Measurements from ENCODE around the gene CEL. TPM values are rescaled to one million over a fixed set of nuclear protein-coding genes. Genes with fewer than 3 reads are reported as not detected.

The CEL gene
- total RNA-seq, 2 experiments from 2014 or later: 1.7 to 1.9 TPM

GRCh38 chr9:133106511-133107244 is 44.9 kb downstream of the CEL start:
- Mint-ChIP-seq H3K4me3 (no peak overlapping the region), H3K36me3 (peaks cover 34% of the 10 kb centered on the region), H3K4me1 (no peaks in the 10 kb centered on the region), H3K9me3 (ENCODE audit: low read depth) (no peaks in the 10 kb centered on the region), H3K27ac (no peak overlapping the region), H3K27me3 (no peaks in the 10 kb centered on the region)
- ATAC-seq (no peak), DNase-seq (no peak)
- CTCF ChIA-PET: interaction anchor here (1.1 to 25.4 kb wide), 2 partner anchors 10 to 40 kb away, joined by 3 to 505 read pairs; no protein-coding TSS in a partner anchor

- H3K27me3 Mint-ChIP-seq: no peaks in the 10 kb centered on the region
- no peaks in the 10 kb centered on the region for H3K9me3 Mint-ChIP-seq (ENCODE audit: low read depth)
- CTCF ChIA-PET: interaction anchor here (0.6 to 25.4 kb wide), 4 partner anchors 11 to 63 kb away, joined by 3 to 505 read pairs (median 4); no protein-coding TSS in a partner anchor
- H3K27ac Mint-ChIP-seq: no peak overlapping the region
- H3K36me3 Mint-ChIP-seq: peaks cover 29% of the 10 kb centered on the region
- H3K4me3 Mint-ChIP-seq: no peak overlapping the region
- DNase-seq (no peak), ATAC-seq (no peak)
- H3K4me1 Mint-ChIP-seq: peaks cover 1% of the 10 kb centered on the region
Observed at GRCh38 chr9:133107245-133107722, 45.5 kb downstream of the CEL start.

- CTCF ChIA-PET: interaction anchor here (0.6 to 25.4 kb wide), 4 partner anchors 12 to 62 kb away, joined by 3 to 505 read pairs (median 4); no protein-coding TSS in a partner anchor
- no peak for DNase-seq
- no peaks in the 10 kb centered on the region for H3K9me3 Mint-ChIP-seq (ENCODE audit: low read depth)
- no peaks in the 10 kb centered on the region for H3K27me3 Mint-ChIP-seq
- peaks cover 24% of the 10 kb centered on the region for H3K36me3 Mint-ChIP-seq
- no peak for ATAC-seq
- peaks cover 10% of the 10 kb centered on the region for H3K4me1 Mint-ChIP-seq
- no peak overlapping the region for H3K4me3 Mint-ChIP-seq
- no peak overlapping the region for H3K27ac Mint-ChIP-seq
Observed at GRCh38 chr9:133107961-133108793, 46.4 kb downstream of the CEL start.

- no peaks in the 10 kb centered on the region for H3K27me3 Mint-ChIP-seq
- H3K36me3 Mint-ChIP-seq: peaks cover 24% of the 10 kb centered on the region
- no peaks in the 10 kb centered on the region for H3K9me3 Mint-ChIP-seq (ENCODE audit: low read depth)
- no peak for DNase-seq
- CTCF ChIA-PET: interaction anchor here (1.1 to 25.4 kb wide), 2 partner anchors 38 to 77 kb away, joined by 3 to 505 read pairs; no protein-coding TSS in a partner anchor
- H3K27ac Mint-ChIP-seq: no peak overlapping the region
- ATAC-seq: no peak
- H3K4me3 Mint-ChIP-seq: no peak overlapping the region
- H3K4me1 Mint-ChIP-seq: peaks cover 19% of the 10 kb centered on the region
Observed at GRCh38 chr9:133108794-133109641, 47.2 kb downstream of the CEL start.

GRCh38 chr9:133109931-133110650 is 48.3 kb downstream of the CEL start:
- CTCF ChIA-PET: interaction anchor here (1.1 to 25.4 kb wide), 4 partner anchors 13 to 88 kb away, joined by 3 to 505 read pairs (median 4); no protein-coding TSS in a partner anchor
- peaks cover 29% of the 10 kb centered on the region for H3K4me1 Mint-ChIP-seq
- no peak overlapping the region for H3K4me3 Mint-ChIP-seq
- DNase-seq (no peak), ATAC-seq (no peak)
- H3K9me3 Mint-ChIP-seq (ENCODE audit: low read depth): no peaks in the 10 kb centered on the region
- peak overlapping the region; percentile 43 for H3K27ac Mint-ChIP-seq
- no peaks in the 10 kb centered on the region for H3K27me3 Mint-ChIP-seq
- peaks cover 24% of the 10 kb centered on the region for H3K36me3 Mint-ChIP-seq

- no peak for ATAC-seq
- DNase-seq: no peak
- no peak overlapping the region for H3K4me3 Mint-ChIP-seq
- no peaks in the 10 kb centered on the region for H3K27me3 Mint-ChIP-seq
- CTCF ChIA-PET: interaction anchor here (5.6 to 25.4 kb wide), 2 partner anchors 9 to 35 kb away, joined by 29 to 505 read pairs; no protein-coding TSS in a partner anchor
- H3K9me3 Mint-ChIP-seq (ENCODE audit: low read depth): no peaks in the 10 kb centered on the region
- H3K36me3 Mint-ChIP-seq: peaks cover 18% of the 10 kb centered on the region
- peaks cover 49% of the 10 kb centered on the region for H3K4me1 Mint-ChIP-seq
- no peak overlapping the region for H3K27ac Mint-ChIP-seq
Observed at GRCh38 chr9:133111808-133112662, 50.3 kb downstream of the CEL start.

GRCh38 chr9:133112663-133113026 is 50.9 kb downstream of the CEL start:
- H3K27ac Mint-ChIP-seq: peak overlapping the region; percentile 75
- ATAC-seq (no peak), DNase-seq (peak; percentile 52)
- no peaks in the 10 kb centered on the region for H3K27me3 Mint-ChIP-seq
- no peak overlapping the region for H3K4me3 Mint-ChIP-seq
- H3K36me3 Mint-ChIP-seq: peaks cover 16% of the 10 kb centered on the region
- CTCF ChIA-PET: interaction anchor here (1.1 to 25.4 kb wide), 3 partner anchors 10 to 65 kb away, joined by 3 to 505 read pairs (median 29); no protein-coding TSS in a partner anchor
- H3K9me3 Mint-ChIP-seq (ENCODE audit: low read depth): no peaks in the 10 kb centered on the region
- peaks cover 55% of the 10 kb centered on the region for H3K4me1 Mint-ChIP-seq

GRCh38 chr9:133113163-133113948 is 51.6 kb downstream of the CEL start:
- CTCF ChIA-PET: interaction anchor here (1.1 to 25.4 kb wide), 4 partner anchors 11 to 82 kb away, joined by 3 to 505 read pairs (median 16); no protein-coding TSS in a partner anchor
- Mint-ChIP-seq H3K27ac (peak overlapping the region; percentile 75), H3K4me1 (peaks cover 59% of the 10 kb centered on the region), H3K9me3 (ENCODE audit: low read depth) (no peaks in the 10 kb centered on the region), H3K36me3 (peaks cover 11% of the 10 kb centered on the region), H3K4me3 (no peak overlapping the region), H3K27me3 (no peaks in the 10 kb centered on the region)
- ATAC-seq: no peak
- no peak for DNase-seq

GRCh38 chr9:133113949-133114885 is 52.4 kb downstream of the CEL start:
- Mint-ChIP-seq H3K27me3 (no peaks in the 10 kb centered on the region), H3K4me1 (peaks cover 67% of the 10 kb centered on the region), H3K36me3 (peaks cover 8% of the 10 kb centered on the region), H3K4me3 (no peak overlapping the region), H3K27ac (peak overlapping the region; percentile 90), H3K9me3 (ENCODE audit: low read depth) (no peaks in the 10 kb centered on the region)
- no peak for DNase-seq
- no peak for ATAC-seq
- CTCF ChIA-PET: interaction anchor here (1.0 to 25.4 kb wide), 7 partner anchors 11 to 92 kb away, joined by 3 to 505 read pairs (median 4); no protein-coding TSS in a partner anchor
